ENCODE results near the gene HAPLN1.

DNA sequence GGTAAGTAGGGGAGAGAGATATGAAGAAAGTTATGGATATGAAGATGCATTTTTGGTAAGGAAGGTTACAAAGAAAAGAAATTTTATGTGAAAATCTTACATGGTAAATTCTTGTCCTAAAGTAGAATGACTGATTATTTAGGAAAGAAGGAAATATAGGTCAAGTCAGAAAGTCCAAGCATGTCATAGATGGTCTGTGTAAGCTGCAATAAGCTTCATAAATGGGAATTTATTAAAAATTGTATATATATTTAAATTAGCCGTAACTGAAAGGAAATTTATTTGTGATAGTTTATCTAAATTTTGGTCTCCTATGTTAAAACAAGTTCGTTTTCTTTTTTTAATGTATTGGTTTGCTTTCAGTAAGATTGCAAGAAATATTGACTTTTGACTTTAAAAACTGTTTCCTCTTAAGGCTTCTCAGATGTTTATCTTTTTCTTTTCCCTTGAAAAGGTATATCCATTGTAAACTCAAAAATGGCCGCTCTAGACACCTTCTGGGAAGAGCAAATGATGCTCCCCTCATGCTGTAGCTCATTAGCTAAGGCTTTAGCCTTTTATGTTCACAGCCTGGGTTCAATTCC is 46.8 kb upstream of the HAPLN1 start:
- no peak for TF ChIP-seq KDM1A (IDR thresholded peaks at IDR 0.05; ENCODE audit: borderline replicate concordance, low read length)
- no peak for TF ChIP-seq SP1 (IDR thresholded peaks at IDR 0.05; ENCODE audit: low read depth, low read length)
- TF ChIP-seq RAD21 (IDR thresholded peaks at IDR 0.05 in 1 of 2, conservative IDR thresholded peaks at IDR 0.05 in 1 of 2; ENCODE audit: low read depth in 2 of 2, low read length in 2 of 2): no peak
- TF ChIP-seq, protein P1, sequence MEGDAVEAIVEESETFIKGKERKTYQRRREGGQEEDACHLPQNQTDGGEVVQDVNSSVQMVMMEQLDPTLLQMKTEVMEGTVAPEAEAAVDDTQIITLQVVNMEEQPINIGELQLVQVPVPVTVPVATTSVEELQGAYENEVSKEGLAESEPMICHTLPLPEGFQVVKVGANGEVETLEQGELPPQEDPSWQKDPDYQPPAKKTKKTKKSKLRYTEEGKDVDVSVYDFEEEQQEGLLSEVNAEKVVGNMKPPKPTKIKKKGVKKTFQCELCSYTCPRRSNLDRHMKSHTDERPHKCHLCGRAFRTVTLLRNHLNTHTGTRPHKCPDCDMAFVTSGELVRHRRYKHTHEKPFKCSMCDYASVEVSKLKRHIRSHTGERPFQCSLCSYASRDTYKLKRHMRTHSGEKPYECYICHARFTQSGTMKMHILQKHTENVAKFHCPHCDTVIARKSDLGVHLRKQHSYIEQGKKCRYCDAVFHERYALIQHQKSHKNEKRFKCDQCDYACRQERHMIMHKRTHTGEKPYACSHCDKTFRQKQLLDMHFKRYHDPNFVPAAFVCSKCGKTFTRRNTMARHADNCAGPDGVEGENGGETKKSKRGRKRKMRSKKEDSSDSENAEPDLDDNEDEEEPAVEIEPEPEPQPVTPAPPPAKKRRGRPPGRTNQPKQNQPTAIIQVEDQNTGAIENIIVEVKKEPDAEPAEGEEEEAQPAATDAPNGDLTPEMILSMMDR (IDR thresholded peaks at IDR 0.05; ENCODE audit: control extremely low read depth in 1 of 3, insufficient read depth in 1 of 3, low read depth in 1 of 3, low read length in 3 of 3): no peak
- no peak for TF ChIP-seq KDM4A (IDR thresholded peaks at IDR 0.05; ENCODE audit: low read depth, low read length, severe bottlenecking)
- no peak for TF ChIP-seq EP300 (IDR thresholded peaks at IDR 0.05; ENCODE audit: borderline replicate concordance in 1 of 2, low read depth in 2 of 2, low read length in 2 of 2)
- no peak for TF ChIP-seq YY1 (IDR thresholded peaks at IDR 0.05; ENCODE audit: low read depth, low read length)
- TF ChIP-seq CTBP2 (IDR thresholded peaks at IDR 0.05; ENCODE audit: borderline replicate concordance, insufficient read depth, insufficient read length, low read length): no peak
- no peak for TF ChIP-seq POLR2A (IDR thresholded peaks at IDR 0.05; ENCODE audit: control extremely low read depth in 1 of 2, low read depth in 2 of 2, low read length in 2 of 2)
- no peak for TF ChIP-seq EZH2 (IDR thresholded peaks at IDR 0.05; ENCODE audit: low read depth, low read length, severe bottlenecking)
- no peak for TF ChIP-seq CBX5 (IDR thresholded peaks at IDR 0.05; ENCODE audit: low read depth, low read length)
- TF ChIP-seq JUN (IDR thresholded peaks at IDR 0.05; ENCODE audit: low read depth, low read length): no peak
